ENCODE data around the gene PDCL2. TPM values are rescaled to one million over a fixed set of nuclear protein-coding genes. Genes with fewer than 3 reads are reported as not detected.

The PDCL2 gene
- total RNA-seq, 4 donors from 2014 or later: not detected

DNA sequence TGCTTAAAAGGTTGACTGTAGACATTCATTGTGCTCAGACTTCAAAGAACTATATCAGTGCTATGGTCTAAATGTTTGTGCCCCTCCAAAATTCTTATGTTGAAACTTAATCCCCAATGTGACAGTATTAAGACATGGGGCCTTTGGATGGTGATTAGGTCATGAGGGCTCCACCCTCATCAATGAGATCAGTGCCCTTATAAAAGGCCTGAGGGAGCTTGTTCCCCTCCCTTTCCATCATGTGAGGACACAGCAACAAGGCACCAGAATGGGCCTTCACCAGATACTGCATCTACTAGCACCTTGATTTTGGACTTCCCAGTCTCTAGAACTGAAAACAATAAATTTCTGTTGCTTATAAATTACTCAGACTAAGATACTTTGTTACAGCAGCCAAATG, 73.6 kb downstream of the PDCL2 start:
- TF ChIP-seq CTCF (IDR thresholded peaks at IDR 0.05): no peak
- no peak for TF ChIP-seq POLR2A (IDR thresholded peaks at IDR 0.05)
- H3K27me3 ChIP-seq: no peaks in the 10 kb centered on the region
- DNase-seq: no peak
- no peaks in the 10 kb centered on the region for H3K4me1 ChIP-seq
- no peaks in the 10 kb centered on the region for H3K36me3 ChIP-seq
- no peak overlapping the region for H3K4me3 ChIP-seq
- no peak overlapping the region for H3K27ac ChIP-seq
- no peaks in the 10 kb centered on the region for H3K9me3 ChIP-seq
- intact Hi-C loops (cut with DNase I; ENCODE audit: low total_unique reads): no loop called here

DNA sequence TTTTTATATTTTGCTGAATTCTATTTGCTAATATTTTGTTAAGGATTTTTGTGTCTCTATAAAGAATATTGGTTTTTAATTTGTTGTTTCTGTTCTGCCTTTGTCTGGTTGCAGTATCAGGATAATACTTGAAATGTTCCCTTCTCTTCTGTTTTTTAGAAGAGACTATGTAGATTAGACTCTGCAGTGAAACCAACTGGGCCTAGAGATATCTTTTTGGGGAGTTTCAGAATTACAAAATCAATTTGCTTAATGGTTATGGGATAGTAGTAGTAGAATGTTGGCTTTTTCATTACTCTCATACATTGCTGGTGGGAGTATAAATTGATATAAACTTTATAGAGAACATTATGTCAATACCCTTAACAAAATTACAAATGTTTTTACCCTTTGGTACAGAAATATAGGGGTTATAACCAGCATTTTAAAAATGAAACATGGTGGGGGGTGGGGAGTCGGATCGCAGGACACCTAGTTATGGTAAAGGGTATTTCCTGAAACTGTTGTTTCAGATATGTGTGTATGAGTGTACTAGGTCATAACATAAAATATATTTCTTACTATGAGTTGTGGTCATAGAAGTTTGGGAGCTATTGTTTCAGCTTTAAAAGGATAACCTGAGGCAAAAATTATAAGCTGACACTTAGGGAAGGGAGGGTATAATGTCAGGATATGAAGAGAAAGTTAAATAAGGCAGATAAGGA, 74.4 kb downstream of the PDCL2 start:
- intact Hi-C loops (cut with DNase I; ENCODE audit: low total_unique reads): no loop called here
- no peaks in the 10 kb centered on the region for H3K4me1 ChIP-seq
- DNase-seq: no peak
- H3K36me3 ChIP-seq: no peaks in the 10 kb centered on the region
- no peaks in the 10 kb centered on the region for H3K9me3 ChIP-seq
- H3K27me3 ChIP-seq: no peaks in the 10 kb centered on the region
- H3K4me3 ChIP-seq: no peak overlapping the region
- no peak overlapping the region for H3K27ac ChIP-seq
- no peak for TF ChIP-seq POLR2A (IDR thresholded peaks at IDR 0.05)
- TF ChIP-seq CTCF (IDR thresholded peaks at IDR 0.05): no peak

DNA sequence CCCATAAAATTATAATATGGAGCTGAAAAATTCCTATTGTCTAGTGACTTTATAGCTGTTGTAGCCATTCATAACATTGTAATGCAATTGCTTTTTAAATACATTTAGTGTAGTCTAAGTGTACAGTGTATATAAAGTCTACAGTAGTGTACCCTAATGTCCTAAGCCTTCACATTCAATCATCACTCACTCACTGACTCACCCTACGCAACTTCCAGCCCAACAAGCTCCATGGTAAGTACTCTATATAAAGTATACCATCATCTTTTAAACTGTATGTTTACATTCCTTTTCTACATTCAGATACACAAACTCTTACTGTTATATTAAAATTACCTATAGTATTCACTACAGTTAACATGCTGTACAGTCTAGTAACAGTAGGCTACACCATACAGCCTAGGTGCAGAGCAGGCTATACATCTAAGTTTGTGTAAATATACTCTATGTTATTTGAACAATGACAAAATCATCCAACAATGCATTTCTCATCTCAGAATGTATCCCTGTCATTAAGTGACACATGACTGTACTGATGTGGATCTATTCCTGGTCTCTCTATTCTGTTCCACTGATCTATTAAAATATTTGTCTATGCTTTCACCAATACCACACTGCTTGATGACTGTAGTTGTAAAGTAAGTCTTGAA, 79.0 kb downstream of the PDCL2 start:
- no peak for TF ChIP-seq CTCF (IDR thresholded peaks at IDR 0.05)
- no peak for TF ChIP-seq POLR2A (IDR thresholded peaks at IDR 0.05)
- H3K9me3 ChIP-seq: no peaks in the 10 kb centered on the region
- no peak overlapping the region for H3K27ac ChIP-seq
- H3K36me3 ChIP-seq: no peaks in the 10 kb centered on the region
- intact Hi-C loops (cut with DNase I; ENCODE audit: low total_unique reads): no loop called here
- no peak overlapping the region for H3K4me3 ChIP-seq
- no peak for DNase-seq
- H3K4me1 ChIP-seq: no peaks in the 10 kb centered on the region
- no peaks in the 10 kb centered on the region for H3K27me3 ChIP-seq

DNA sequence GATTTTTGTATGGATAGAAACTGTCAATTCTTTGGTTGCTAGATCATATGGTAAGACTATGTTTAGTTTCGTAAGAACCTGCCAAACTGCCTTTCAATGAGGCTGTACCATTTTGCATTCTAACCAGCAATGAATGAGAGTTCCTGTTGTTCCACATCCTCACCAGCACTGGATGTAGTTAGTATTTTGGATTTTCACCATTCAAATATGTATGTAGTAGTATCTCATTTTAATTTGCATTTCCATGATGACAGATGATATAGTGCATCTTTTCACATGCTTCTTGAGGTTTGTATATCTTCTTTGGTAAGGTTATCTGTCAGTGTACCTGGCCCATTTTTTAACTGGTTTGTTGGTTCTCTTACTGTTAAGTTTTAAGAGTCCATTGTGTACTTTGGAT, 80.0 kb downstream of the PDCL2 start:
- H3K27me3 ChIP-seq: no peaks in the 10 kb centered on the region
- TF ChIP-seq POLR2A (IDR thresholded peaks at IDR 0.05) (no peak), CTCF (IDR thresholded peaks at IDR 0.05) (no peak)
- H3K4me3 ChIP-seq: no peak overlapping the region
- no peaks in the 10 kb centered on the region for H3K4me1 ChIP-seq
- DNase-seq: no peak
- H3K9me3 ChIP-seq: no peaks in the 10 kb centered on the region
- H3K27ac ChIP-seq: no peak overlapping the region
- no peaks in the 10 kb centered on the region for H3K36me3 ChIP-seq
- intact Hi-C loops (cut with DNase I; ENCODE audit: low total_unique reads): no loop called here

DNA sequence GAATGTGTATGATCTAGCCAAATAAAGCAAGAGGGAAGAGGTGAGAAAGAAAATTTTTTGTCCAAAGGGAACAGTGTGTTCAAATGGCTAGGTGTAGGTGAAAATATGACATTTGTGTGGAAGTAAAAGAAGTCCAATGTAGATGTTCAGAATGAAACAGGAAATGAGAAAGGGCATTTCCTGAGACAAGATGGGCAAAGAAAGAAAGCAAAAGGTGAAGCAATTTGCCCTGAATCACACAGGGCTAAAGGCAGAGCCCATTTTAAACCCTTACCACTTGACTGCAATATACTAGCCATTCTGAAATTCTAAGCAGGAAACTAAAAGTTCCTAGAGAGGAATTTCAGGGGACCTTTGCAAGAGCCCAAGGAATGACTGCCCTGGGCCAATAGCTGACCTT, 81.4 kb downstream of the PDCL2 start:
- Histone ChIP-seq H3K4me3 (no peak overlapping the region), H3K36me3 (no peaks in the 10 kb centered on the region)
- intact Hi-C loops (cut with DNase I; ENCODE audit: low total_unique reads): no loop called here

More for the DNA sequence above, 81.4 kb downstream of the PDCL2 start:
- Histone ChIP-seq H3K4me1 (no peaks in the 10 kb centered on the region), H3K27ac (no peak overlapping the region), H3K27me3 (no peaks in the 10 kb centered on the region), H3K9me3 (no peaks in the 10 kb centered on the region)
- no peak for DNase-seq
- TF ChIP-seq CTCF (IDR thresholded peaks at IDR 0.05) (no peak), POLR2A (IDR thresholded peaks at IDR 0.05) (no peak)

Data from uterus (tissue), 4 donors.